GM19035 (cell line): Measurements from ENCODE around the gene ARL8A.

Experiments
- ATAC-seq: cut with Tn5 transposase; IDR thresholded peaks from one replicate; pipeline ENCODE4 v1.9.1; 2021; ENCODE audit not compliant: unreplicated experiment

ARL8A gene

DNA sequence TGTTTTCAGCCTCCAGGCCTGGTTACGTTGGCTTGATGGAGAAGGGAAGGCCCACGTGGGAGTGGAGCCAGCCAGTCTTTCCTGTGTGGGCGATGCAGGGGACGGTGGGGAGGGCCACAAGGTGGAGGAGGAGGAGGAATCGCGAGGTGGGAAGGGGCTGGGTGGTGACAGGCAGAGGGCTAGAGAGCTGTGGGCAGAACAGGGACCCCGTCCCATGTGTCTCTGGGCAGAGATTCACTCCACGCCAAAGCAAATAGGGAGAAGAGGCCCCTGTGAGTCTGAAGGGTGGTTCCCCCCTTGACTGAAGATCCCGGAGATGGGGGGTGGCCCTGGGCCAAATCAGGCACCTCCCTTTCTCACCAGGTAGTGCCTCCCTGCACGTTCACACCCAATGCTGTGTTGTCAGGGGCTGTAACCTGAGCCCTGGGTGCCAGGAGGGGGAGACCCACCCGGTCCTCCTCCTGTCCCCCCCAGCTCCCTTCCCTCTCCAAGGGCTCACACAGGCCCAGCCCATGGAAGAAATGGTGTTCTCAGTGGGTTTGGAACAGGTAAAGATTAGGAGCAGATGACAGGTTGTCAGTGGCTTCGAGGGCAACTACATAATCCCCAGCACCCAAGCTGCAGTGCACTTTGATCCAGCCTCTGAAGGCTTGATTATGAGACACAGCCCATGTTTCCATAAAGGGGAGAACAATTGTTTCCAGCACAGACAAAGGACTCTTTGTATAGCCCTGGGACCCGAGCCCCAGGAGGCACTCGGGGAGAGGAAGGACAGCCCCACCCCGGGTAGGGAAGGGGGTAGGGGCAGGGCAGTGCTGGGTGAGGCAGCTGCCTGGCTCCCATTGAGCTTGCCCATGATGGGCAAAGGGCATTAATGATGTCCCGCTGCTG is 59.5 kb downstream of the ARL8A start:
- ATAC-seq = no peak
